ENCODE data around the gene DNASE2B.
"Not testable (repeated sequence)": the region's sequence is repeated elsewhere in the genome, so short reads cannot be mapped to it uniquely, and the experiment has no call there.

Gene DNASE2B

GRCh38 chr1:84442747-84443646, 44.7 kb downstream of the DNASE2B start:
- intact Hi-C loops (cut with DNase I), result loop anchor here (2.0 kb wide), 2 partner anchors 178 to 310 kb away; no protein-coding TSS in a partner anchor
- DNase-seq, result not testable (repeated sequence)

- DNase-seq; intact Hi-C loops (cut with DNase I): not testable (repeated sequence)
Observed at GRCh38 chr1:84448704-84449103, 50.4 kb downstream of the DNASE2B start.

GRCh38 chr1:84450910-84451309, 52.6 kb downstream of the DNASE2B start:
- DNase-seq, result no peak
- intact Hi-C loops (cut with DNase I), result no loop called here

GRCh38 chr1:84452436-84452835, 54.2 kb downstream of the DNASE2B start:
- DNase-seq, result no peak
- intact Hi-C loops (cut with DNase I), result no loop called here

GRCh38 chr1:84462118-84462517, 63.8 kb downstream of the DNASE2B start:
- intact Hi-C loops (cut with DNase I), result no loop called here
- no peak for DNase-seq

Data from posterior cingulate gyrus (tissue), 11 donors.